ENCODE measurements around the gene MRNIP. TPM values are rescaled to one million over a fixed set of nuclear protein-coding genes. Genes with fewer than 3 reads are reported as not detected.

The MRNIP gene
- total and polyA plus RNA-seq, 4 donors = 5.4 to 12.0 (median 7.3) TPM

- H3K27me3 ChIP-seq (ENCODE audit: control insufficient read depth in 4 of 4, insufficient read depth in 4 of 4, low read length in 3 of 4) = no peaks in the 10 kb centered on the region
- no peak overlapping the region for H3K27ac ChIP-seq (ENCODE audit: low read depth in 1 of 2, low read length in 2 of 2)
- no peak overlapping the region for H3K9ac ChIP-seq (ENCODE audit: low read depth in 1 of 2, low read length in 2 of 2)
- DNase-seq (ENCODE audit: low spot score) = no peak
- no peaks in the 10 kb centered on the region for H3K9me3 ChIP-seq (ENCODE audit: control insufficient read depth in 4 of 4, low read length in 3 of 4)
- peaks cover 14 to 78% (median 33%) of the 10 kb centered on the region in 4 donors for H3K36me3 ChIP-seq (ENCODE audit: control insufficient read depth in 4 of 4, insufficient read depth in 3 of 4, low read depth in 1 of 4, low read length in 3 of 4)
- H3K4me3 ChIP-seq (ENCODE audit: low read depth in 1 of 3, low read length in 3 of 3) = no peak overlapping the region
- TF ChIP-seq CTCF (IDR thresholded peaks at IDR 0.05; ENCODE audit: low read depth, low read length, missing input control) (no peak), YY1 (IDR thresholded peaks at IDR 0.05) (no peak), SP1 (IDR thresholded peaks at IDR 0.05) (no peak), EGR1 (IDR thresholded peaks at IDR 0.05; ENCODE audit: low read depth in 2 of 2) (no peak), FOXA2 (IDR thresholded peaks at IDR 0.05) (no peak), RAD21 (IDR thresholded peaks at IDR 0.05) (no peak), JUND (IDR thresholded peaks at IDR 0.05) (no peak), GABPA (IDR thresholded peaks at IDR 0.05 in 1 of 2, conservative IDR thresholded peaks at IDR 0.05 in 1 of 2) (no peak), ZBTB33 (IDR thresholded peaks at IDR 0.05) (no peak), REST (IDR thresholded peaks at IDR 0.05) (no peak), RXRA (IDR thresholded peaks at IDR 0.05) (no peak), HNF4A (conservative IDR thresholded peaks at IDR 0.05) (no peak), HNF4G (IDR thresholded peaks at IDR 0.05) (no peak), ATF3 (IDR thresholded peaks at IDR 0.05) (no peak), MAX (IDR thresholded peaks at IDR 0.05) (no peak), TAF1 (conservative IDR thresholded peaks at IDR 0.05) (no peak), NR2F2 (IDR thresholded peaks at IDR 0.05) (no peak)
- 97% methylated on average over 14 of the region's 14 CpGs for WGBS
- no peaks in the 10 kb centered on the region for H3K4me1 ChIP-seq (ENCODE audit: control insufficient read depth in 4 of 4, insufficient read depth in 4 of 4, low read length in 3 of 4)
Observed at GRCh38 chr5:179872828-179873575, 14.4 kb upstream of the MRNIP start.
